ENCODE results near the gene EPOP. TPM values are rescaled to one million over a fixed set of nuclear protein-coding genes. Genes with fewer than 3 reads are reported as not detected.
"Not testable (repeated sequence)": the region's sequence is repeated elsewhere in the genome, so short reads cannot be mapped to it uniquely, and the experiment has no call there.

EPOP gene
- polyA plus RNA-seq, 10 donors = 0.31 to 0.65 (median 0.51) TPM

GRCh38 chr17:38654411-38655398 lies 20.1 kb downstream of the EPOP start:
- no peak for DNase-seq

DNA sequence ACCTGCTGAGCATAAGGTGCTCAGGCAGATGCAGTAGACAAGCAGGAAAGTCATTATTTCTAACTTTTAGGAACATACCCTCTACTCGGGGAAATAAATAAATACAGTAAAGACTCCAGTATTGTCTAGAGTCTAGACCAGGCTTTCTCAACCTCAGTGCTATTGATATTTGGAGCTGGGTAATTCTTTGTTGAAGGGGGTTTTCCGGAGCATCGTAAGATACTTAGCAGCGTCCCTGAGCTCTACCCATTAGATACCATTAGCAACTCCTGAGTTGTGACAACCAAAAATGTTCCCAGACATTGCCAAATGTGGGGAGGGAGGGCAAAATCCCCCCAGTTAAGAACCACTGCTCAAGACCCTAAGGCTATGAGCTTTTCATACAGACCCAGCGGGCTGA lies 21.1 kb downstream of the EPOP start:
- no peak for DNase-seq

DNA sequence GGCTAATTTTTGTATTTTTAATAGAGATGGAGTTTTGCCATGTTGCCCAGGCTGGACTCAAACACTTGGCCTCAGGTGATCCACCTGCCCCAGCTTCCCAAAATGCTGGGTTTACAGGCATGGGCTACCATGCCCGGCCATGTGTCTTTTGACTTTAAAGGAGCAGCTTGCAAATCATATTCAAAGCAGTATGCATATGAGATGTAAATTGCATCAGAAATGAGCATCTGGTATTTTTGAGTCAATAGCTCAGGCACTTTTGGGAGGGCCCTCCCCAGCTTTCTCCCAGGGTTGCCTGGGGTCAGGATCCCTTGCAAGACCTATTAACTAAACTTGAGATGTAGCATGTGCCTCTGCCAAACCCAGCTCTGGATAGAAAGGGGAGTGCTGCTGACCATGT lies 21.5 kb downstream of the EPOP start:
- no peak for DNase-seq

GRCh38 chr17:38650653-38651173 lies 24.0 kb downstream of the EPOP start:
- DNase-seq = not testable (repeated sequence)

DNA sequence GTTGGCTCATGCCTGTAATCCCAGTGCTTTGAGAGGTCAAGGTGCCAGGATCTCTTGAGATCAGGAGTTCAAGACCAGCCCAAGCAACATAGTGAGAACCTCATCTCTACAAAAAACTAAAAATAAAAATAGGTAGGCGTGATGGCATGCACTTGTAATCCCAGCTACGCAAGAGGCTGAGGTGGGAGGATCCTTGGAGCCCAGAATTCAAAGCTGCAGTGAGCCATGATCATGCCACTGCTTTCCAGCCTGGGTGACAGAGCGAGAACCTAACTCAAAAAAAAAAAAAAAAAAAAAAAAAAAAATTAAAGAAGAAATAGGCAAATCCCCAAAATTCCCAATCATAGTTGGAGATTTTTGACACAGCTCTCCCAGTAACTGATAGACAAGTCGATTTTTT lies 36.8 kb downstream of the EPOP start:
- DNase-seq = no peak

DNA sequence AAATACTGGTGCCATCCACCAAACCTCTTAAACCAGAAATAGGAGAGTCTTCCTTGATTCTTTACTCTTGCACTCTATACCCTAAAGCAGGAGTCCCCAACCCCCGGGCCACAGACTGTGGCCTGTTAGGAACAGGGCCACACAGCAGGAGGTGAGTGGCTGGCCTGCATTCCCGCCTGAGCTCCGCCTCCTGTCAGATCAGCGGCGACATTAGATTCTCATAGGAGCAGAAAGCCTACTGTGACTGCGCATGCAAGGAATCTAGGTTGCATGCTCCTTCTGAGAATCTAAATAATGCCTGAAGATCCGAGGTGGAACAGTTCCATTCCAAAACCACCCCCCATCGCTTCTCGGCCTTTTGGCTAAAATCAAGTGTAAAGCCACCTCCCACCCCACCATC lies 38.7 kb downstream of the EPOP start:
- no peak for DNase-seq

DNA sequence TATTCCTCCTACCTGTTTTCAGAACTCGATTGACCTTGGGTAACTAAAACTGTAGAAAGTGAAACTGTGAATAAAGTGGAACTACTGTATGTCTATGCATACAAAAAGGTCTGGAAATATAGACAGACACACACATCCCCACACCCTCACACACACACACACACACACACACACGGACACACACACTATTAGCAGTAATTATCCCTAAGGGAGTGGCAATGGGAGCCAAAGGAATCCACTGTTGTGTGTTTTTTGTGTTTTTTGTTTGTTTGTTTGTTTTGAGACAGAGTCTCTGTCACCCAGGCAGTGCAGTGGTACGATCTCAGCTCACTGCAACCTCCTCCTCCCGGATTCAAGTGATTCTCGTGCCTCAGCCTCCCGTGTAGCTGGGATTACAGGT lies 42.4 kb downstream of the EPOP start:
- no peak for DNase-seq

GRCh38 chr17:38628441-38628840 lies 46.3 kb downstream of the EPOP start:
- no peak for DNase-seq

DNA sequence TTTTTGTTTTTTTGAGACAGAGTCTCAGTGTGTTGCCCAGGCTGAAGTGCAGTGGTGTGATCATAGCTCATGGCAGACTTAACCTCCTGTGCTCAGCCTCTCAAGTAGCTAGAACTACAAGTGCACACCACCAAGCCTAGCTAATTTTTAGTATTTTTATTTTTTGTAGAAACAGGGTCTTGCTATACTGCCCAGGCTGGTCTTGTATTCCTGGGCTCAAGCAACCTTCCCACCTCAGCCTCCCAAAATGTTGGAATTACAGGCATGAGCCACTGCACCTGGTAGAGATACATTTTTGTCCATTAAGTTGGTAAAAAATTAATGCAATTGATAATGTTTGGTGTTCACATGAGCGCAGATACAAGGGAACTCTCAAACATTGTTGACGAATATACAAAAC lies 46.8 kb downstream of the EPOP start:
- DNase-seq = no peak

GRCh38 chr17:38626606-38627226 lies 48.0 kb downstream of the EPOP start:
- not testable (repeated sequence) for DNase-seq

DNA sequence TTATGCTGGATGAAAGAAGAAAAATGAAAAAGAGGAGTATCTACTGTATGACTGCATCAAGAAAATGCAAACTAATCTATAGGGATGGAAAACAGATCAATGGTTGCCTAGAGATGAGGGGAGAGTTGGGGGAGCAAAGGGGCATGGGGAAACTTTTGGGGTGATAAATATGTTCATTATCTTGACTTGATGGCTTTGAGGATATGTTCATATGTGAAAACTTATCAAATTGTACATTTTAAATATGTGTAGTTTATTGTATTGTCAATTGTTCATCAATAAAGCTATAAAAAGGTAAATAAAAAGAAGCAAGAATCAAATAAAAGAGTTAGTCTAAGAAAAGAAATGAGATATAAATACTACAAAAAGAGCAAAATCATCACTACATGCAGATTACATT lies 49.3 kb downstream of the EPOP start:
- no peak for DNase-seq

DNA sequence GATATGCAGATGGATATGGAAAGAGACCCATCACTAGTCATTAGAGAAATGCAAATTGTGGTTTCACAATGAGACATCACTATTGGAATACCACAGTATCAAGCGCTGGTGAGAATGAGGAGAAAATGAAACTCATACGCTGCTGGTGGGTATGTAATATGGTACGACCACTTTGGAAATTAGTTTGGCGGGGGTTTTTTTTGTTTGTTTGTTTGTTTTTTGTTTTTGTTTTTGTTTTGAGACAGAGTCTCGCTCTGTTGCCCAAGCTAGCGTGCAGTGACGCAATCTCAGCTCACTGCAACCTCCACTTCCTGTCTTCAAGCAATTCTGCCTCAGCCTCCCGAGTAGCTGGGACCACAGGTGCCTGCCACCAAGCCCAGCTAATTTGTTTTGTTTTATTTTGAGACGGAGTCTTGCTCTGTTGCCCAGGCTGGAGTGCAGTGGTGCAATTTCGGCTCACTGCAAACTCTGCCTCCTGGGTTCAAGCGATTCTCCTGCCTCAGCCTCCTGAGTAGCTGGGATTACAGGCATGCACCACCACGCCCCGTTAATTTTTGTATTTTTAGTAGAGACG lies 49.9 kb downstream of the EPOP start:
- DNase-seq = not testable (repeated sequence)

Other genes with a start within 250 kb of the EPOP start
- gene ARHGAP23, start 246.5 kb downstream of the EPOP start, polyA plus RNA-seq (ENCODE audit: insufficient read length in 10 of 10) = 10 to 100 TPM; 23.0 to 47.7 (median 31.3) TPM
- gene SRCIN1, start 69.0 kb downstream of the EPOP start, polyA plus RNA-seq (ENCODE audit: insufficient read length in 10 of 10) = 1 to 10 TPM in 7 of 10 donors, under 1 TPM in 3; 0.82 to 2.2 (median 1.2) TPM
- 10 to 100 TPM; 48.5 to 86.8 (median 59.7) TPM for gene MLLT6, start 30.3 kb upstream of the EPOP start, polyA plus RNA-seq (ENCODE audit: insufficient read length in 10 of 10)
- 10 to 100 TPM; 12.0 to 18.9 (median 13.4) TPM for gene CISD3, start 55.4 kb upstream of the EPOP start, polyA plus RNA-seq (ENCODE audit: insufficient read length in 10 of 10)
- gene PCGF2, start 73.4 kb upstream of the EPOP start, polyA plus RNA-seq (ENCODE audit: insufficient read length in 10 of 10) = 10 to 100 TPM; 28.1 to 44.9 (median 34.3) TPM
- gene PSMB3, start 77.8 kb upstream of the EPOP start, polyA plus RNA-seq (ENCODE audit: insufficient read length in 10 of 10) = 10 to 100 TPM; 61.0 to 83.2 (median 76.3) TPM
- 10 to 100 TPM; 58.4 to 71.2 (median 65.3) TPM for gene PIP4K2B, start 124.6 kb upstream of the EPOP start, polyA plus RNA-seq (ENCODE audit: insufficient read length in 10 of 10)
- 10 to 100 TPM; 11.4 to 17.0 (median 13.3) TPM for gene CWC25, start 150.4 kb upstream of the EPOP start, polyA plus RNA-seq (ENCODE audit: insufficient read length in 10 of 10)
- gene RPL23, start 178.8 kb upstream of the EPOP start, polyA plus RNA-seq (ENCODE audit: insufficient read length in 10 of 10) = 1,000 to 10,000 TPM; 2,560 to 3,456 (median 2,921) TPM
- 100 to 1,000 TPM in 2 of 10 donors, 10 to 100 TPM in 8; 72.6 to 119 (median 85.9) TPM for gene LASP1, start 195.1 kb upstream of the EPOP start, polyA plus RNA-seq (ENCODE audit: insufficient read length in 10 of 10)